ENCODE results near the gene RPS8. TPM values are rescaled to one million over a fixed set of nuclear protein-coding genes. Genes with fewer than 3 reads are reported as not detected.

Gene RPS8
- total RNA-seq, 2 experiments from 2014 or later = 3,218 to 3,314 TPM

- ChIA-PET CTCF (interaction anchor here (0.7 to 3.0 kb wide), 9 partner anchors 9 to 128 kb away, joined by 3 to 28 read pairs (median 4); partner anchors contain the start of genes PLK3 and RNU5D-1), POLR2A (interaction anchor here (0.6 to 10.7 kb wide), 26 partner anchors 10 to 735 kb away, joined by 3 to 181 read pairs (median 8); partner anchors contain the start of genes BEST4, BTBD19, DYNLT4 and HECTD3)
- H3K9me3 Mint-ChIP-seq = no peaks in the 10 kb centered on the region
- H3K36me3 Mint-ChIP-seq (ENCODE audit: low read depth) = peaks cover 61% of the 10 kb centered on the region
- peak overlapping the region; percentile 91 for H3K4me3 Mint-ChIP-seq
- intact Hi-C loops (cut with micrococcal nuclease) = loop anchor here (5.0 kb wide), 1 partner anchor 44 kb away; the partner anchor contains the start of gene RNU5D-1
- DNase-seq (peak; percentile 52), ATAC-seq (peak; percentile 17)
- peaks cover 38% of the 10 kb centered on the region for H3K4me1 Mint-ChIP-seq (ENCODE audit: low read depth)
- no peaks in the 10 kb centered on the region for H3K27me3 Mint-ChIP-seq
- no peak for TF ChIP-seq CTCF (IDR thresholded peaks at IDR 0.05)
- peak overlapping the region; percentile 96 for H3K27ac Mint-ChIP-seq
Observed at GRCh38 chr1:44775930-44776729, 790 bp downstream of the RPS8 start.

- intact Hi-C loops (cut with micrococcal nuclease) = loop anchor here (5.0 kb wide), 1 partner anchor 44 kb away; the partner anchor contains the start of gene RNU5D-1
- ATAC-seq (no peak), DNase-seq (no peak)
- no peaks in the 10 kb centered on the region for H3K9me3 Mint-ChIP-seq
- no peaks in the 10 kb centered on the region for H3K27me3 Mint-ChIP-seq
- ChIA-PET POLR2A (interaction anchor here (0.9 to 10.7 kb wide), 14 partner anchors 10 to 234 kb away, joined by 3 to 181 read pairs (median 38); partner anchors contain the start of genes BEST4, BTBD19, DYNLT4 and HECTD3), CTCF (interaction anchor here (1.0 to 3.0 kb wide), 5 partner anchors 8 to 127 kb away, joined by 3 to 28 read pairs (median 7); partner anchors contain the start of gene RNU5D-1)
- peaks cover 39% of the 10 kb centered on the region for H3K4me1 Mint-ChIP-seq (ENCODE audit: low read depth)
- peaks cover 66% of the 10 kb centered on the region for H3K36me3 Mint-ChIP-seq (ENCODE audit: low read depth)
- H3K27ac Mint-ChIP-seq = peak overlapping the region; percentile 96
- peak overlapping the region; percentile 91 for H3K4me3 Mint-ChIP-seq
- TF ChIP-seq CTCF (IDR thresholded peaks at IDR 0.05) = no peak
Observed at GRCh38 chr1:44776730-44777068, 1.4 kb downstream of the RPS8 start.

DNA sequence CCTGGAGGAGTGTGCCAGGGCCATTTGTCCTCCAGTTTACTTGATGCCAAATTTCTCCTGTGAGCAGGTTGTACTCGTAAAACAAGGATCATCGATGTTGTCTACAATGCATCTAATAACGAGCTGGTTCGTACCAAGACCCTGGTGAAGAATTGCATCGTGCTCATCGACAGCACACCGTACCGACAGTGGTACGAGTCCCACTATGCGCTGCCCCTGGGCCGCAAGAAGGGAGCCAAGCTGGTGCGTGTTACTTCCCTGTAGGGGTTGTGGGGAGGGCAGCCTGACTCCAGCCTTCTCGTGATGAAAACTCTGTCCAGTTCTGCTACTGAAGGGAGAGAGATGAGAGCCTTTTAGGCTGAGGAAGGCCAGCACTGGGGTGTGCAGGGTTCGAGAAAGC lies 2.2 kb downstream of the RPS8 start:
- H3K36me3 Mint-ChIP-seq (ENCODE audit: low read depth) = peaks cover 73% of the 10 kb centered on the region
- peaks cover 42% of the 10 kb centered on the region for H3K4me1 Mint-ChIP-seq (ENCODE audit: low read depth)
- no peak for ATAC-seq
- H3K27ac Mint-ChIP-seq = peak overlapping the region; percentile 96
- no peaks in the 10 kb centered on the region for H3K27me3 Mint-ChIP-seq
- CTCF ChIA-PET = interaction anchor here (1.7 kb wide), 1 partner anchor 47 kb away, joined by 4 read pairs; the partner anchor contains the start of gene RNU5D-1
- POLR2A ChIA-PET = interaction anchor here (1.0 to 10.7 kb wide), 10 partner anchors 10 to 54 kb away, joined by 3 to 181 read pairs (median 89); partner anchors contain the start of genes BEST4, BTBD19, DYNLT4 and PLK3
- H3K9me3 Mint-ChIP-seq = no peaks in the 10 kb centered on the region
- TF ChIP-seq CTCF (IDR thresholded peaks at IDR 0.05) = no peak
- intact Hi-C loops (cut with micrococcal nuclease) = loop anchor here (5.0 kb wide), 1 partner anchor 45 kb away; the partner anchor contains the start of gene RNU5D-1
- no peak for DNase-seq
- peak overlapping the region; percentile 91 for H3K4me3 Mint-ChIP-seq

DNA sequence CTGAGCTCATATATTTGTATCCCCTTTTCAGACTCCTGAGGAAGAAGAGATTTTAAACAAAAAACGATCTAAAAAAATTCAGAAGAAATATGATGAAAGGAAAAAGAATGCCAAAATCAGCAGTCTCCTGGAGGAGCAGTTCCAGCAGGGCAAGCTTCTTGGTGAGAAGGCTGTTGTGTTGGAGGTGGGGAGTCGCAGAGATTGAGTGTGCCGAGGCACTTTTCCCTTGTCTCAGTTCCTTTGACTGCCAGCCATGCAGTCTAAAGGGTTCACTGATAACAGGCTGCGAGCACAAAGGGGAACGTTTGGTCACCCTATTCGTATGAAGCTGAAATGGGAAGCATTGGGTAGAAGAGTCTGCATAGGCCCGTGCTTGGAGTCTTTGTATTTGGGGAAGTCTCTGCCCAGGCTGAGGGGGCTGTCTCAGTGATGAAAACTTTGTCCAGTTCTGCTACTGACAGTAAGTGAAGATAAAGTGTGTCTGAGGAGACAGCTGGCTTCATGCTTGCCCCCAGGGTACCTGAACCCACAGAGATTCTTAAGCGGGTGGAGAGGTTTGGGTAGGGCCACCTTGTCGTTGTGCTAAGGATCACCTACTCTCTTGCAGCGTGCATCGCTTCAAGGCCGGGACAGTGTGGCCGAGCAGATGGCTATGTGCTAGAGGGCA lies 2.8 kb downstream of the RPS8 start:
- Mint-ChIP-seq H3K9me3 (no peaks in the 10 kb centered on the region), H3K27ac (peak overlapping the region; percentile 96), H3K36me3 (ENCODE audit: low read depth) (peaks cover 75% of the 10 kb centered on the region), H3K4me3 (peak overlapping the region; percentile 91), H3K4me1 (ENCODE audit: low read depth) (peaks cover 44% of the 10 kb centered on the region), H3K27me3 (no peaks in the 10 kb centered on the region)
- CTCF ChIA-PET = interaction anchor here (1.7 kb wide), 1 partner anchor 47 kb away, joined by 4 read pairs; the partner anchor contains the start of gene RNU5D-1
- POLR2A ChIA-PET = interaction anchor here (1.0 to 10.7 kb wide), 11 partner anchors 11 to 54 kb away, joined by 3 to 181 read pairs (median 79); partner anchors contain the start of genes BEST4, BTBD19, DYNLT4 and PLK3
- DNase-seq = no peak
- intact Hi-C loops (cut with micrococcal nuclease) = loop anchor here (5.0 kb wide), 1 partner anchor 46 kb away; the partner anchor contains the start of gene RNU5D-1
- no peak for TF ChIP-seq CTCF (IDR thresholded peaks at IDR 0.05)
- ATAC-seq = no peak
